Subcutaneous adipose tissue (tissue), 4 donors: ENCODE measurements around the gene SULT2B1. TPM values are rescaled to one million over a fixed set of nuclear protein-coding genes. Genes with fewer than 3 reads are reported as not detected.

Experiments
- total RNA-seq, 4 donors: library from RNA; depleted of rRNA; stranded (reverse); fragments of >200 nt; gene quantifications; one replicate each; pipeline ENCODE4 v1.1.0, GENCODE V29; 2016
- TF ChIP-seq, protein P1 (sequence below): fragments of 450-650 bp; IDR thresholded peaks from one replicate; pipeline ENCODE4 v1.5.1; 2016; ENCODE audit warnings: low read depth, mild to moderate bottlenecking, control low read depth, antibody characterized with exemption, moderate library complexity

SULT2B1 gene
- total RNA-seq, 4 donors from 2014 or later = not detected

DNA sequence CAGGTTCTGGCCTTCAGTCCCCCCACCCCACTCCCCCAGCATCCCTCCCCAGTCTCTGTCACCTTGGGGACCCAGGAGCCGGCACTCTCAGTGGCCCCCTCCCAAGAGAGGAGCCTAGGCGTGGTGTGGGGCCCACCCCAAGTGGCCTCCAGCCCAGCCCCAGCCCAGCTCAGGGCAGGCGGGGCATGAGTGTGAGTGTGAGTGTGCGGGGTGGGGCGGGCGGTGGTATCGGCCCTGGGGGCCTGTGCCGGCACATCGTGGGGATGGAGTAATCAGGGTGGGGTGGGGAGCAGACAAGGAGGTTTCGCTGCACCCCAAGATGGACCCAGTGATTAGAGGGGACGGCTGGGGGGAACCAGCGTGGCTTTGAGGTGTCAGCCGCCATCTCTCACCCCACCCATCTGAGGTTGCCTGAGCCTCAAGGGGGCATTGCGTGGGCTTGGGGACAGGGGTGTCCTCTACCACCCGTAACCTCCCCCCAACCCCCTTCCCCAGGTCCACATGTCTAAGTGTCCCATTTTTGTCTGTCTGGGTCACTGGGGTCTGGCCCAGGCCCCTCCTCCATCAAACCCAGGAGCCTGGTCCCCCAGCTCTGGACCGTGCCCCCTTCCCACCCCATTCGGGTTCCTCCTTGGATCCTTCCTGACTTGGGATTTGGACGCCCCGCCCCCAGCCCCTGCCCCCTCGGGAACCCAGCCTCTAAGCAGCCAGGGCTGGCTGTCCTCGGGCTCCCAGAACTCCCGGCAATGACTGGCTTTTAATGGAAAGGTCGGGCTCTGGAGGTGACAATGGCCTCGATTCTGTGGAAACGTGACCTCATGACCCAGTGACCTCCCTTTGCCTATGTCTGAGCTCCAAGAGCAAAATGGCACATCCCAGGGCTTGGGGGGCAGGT, 6.9 kb upstream of the SULT2B1 start:
- TF ChIP-seq, protein P1, sequence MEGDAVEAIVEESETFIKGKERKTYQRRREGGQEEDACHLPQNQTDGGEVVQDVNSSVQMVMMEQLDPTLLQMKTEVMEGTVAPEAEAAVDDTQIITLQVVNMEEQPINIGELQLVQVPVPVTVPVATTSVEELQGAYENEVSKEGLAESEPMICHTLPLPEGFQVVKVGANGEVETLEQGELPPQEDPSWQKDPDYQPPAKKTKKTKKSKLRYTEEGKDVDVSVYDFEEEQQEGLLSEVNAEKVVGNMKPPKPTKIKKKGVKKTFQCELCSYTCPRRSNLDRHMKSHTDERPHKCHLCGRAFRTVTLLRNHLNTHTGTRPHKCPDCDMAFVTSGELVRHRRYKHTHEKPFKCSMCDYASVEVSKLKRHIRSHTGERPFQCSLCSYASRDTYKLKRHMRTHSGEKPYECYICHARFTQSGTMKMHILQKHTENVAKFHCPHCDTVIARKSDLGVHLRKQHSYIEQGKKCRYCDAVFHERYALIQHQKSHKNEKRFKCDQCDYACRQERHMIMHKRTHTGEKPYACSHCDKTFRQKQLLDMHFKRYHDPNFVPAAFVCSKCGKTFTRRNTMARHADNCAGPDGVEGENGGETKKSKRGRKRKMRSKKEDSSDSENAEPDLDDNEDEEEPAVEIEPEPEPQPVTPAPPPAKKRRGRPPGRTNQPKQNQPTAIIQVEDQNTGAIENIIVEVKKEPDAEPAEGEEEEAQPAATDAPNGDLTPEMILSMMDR = no peak

DNA sequence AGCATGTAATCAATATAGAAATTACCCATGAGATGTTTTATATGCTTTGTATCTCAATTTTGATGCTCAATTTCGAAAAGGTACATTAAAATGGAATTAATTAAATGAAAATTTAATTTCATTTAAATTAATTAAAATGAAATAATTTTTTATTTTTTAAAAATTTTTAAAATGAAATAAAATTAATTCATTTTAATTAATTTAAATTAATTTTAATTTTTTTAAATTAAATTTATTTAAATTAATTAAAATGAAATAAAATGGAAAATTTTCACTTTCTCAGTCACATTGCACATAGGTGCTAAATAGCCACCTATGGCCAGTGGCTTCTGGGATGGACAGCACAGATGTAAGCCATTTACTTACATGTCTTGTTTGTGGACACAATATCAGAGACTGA, 4.2 kb upstream of the SULT2B1 start:
- TF ChIP-seq, protein P1 = no peak

DNA sequence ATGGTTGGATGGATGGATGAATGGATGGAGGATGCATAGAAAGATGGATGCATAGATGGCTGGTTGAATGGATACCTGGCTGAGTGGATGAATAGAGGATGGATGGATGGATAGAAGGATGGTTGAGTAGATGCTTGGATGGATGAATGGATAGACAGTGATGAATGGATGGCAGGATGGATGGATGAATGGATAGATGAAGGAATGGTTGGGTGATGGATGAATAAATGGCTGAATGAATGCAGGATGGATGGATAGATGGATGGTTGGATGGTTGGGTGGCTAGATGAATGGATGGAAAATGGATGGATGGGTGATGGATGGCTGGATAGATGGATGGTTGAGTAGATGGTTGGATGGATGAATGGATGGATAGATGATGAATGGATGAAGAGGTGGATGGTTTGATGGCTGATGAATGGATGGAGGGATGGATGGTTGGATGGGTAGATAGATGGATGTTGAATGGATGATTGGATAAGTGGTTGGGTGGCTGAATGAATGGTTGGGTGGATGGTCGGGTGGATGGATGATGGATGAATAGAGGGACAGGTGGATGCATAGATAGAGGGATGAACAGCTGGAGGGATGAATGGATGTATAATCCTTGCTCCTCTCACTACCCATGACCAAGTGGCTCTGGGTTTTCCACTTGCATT, 3.6 kb upstream of the SULT2B1 start:
- TF ChIP-seq, protein P1 = no peak

DNA sequence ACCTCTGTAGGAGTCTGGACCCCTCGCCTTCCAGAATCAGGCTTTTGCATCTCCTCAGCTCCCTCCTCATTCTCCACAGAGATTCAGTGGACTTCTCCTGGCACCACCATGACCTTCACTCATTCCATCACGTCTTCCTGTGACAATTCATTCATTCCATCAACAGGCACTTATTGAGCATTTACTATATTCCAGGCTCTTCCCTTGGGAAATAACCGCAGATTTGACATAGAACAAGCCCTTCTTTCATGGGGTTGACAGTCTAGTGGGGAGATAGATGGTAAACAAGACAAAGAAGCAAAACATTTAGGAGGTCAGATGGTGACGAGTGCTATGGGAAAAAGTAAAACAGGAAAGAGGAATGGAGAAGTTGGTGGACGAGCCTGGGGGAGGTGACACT, 2.6 kb upstream of the SULT2B1 start:
- TF ChIP-seq, protein P1 = no peak

DNA sequence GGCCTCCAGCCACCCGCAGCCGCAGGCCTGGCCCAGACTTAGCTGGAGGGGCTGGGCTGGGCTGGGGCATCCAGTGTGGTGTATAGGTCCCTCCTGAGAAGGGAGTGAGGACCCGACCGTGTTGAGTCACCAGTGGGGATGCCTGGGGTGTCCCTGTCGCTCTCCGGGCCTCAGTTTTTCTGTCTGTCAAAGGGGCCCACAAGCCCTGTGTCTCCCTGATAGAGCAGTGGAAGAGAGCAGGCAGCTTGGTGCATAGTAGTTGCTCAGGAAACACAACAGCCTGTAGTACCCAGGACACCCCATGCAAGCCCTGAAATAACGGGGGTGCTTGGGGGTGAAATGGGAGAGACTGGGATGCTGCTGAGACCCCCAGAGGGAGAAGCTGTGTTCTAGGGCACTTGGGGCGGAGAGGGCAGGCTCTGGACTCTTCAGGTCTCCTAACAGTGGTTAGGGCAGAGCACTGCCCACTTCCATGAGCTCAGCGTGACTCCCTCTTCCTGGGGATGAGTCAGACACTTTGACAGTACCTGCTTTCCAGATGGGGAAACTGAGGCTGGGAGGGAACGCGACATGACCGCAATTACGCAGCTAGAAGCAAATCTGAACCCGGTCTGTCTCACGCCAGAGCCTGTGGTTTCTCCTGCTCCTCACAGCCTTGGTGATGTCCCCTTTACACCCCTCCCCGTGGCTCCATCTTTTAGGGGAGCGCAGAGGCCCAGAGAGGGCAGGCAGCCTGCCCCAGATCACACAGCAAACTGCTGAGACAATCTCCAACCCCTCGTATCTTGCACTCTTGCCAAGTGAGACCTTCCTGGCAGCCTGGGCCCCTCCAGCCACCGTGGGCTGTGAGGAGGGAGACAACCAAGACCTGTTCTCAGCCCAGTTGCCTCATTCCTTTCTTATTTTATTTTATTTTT, 692 bp downstream of the SULT2B1 start:
- TF ChIP-seq, protein P1 = no peak

DNA sequence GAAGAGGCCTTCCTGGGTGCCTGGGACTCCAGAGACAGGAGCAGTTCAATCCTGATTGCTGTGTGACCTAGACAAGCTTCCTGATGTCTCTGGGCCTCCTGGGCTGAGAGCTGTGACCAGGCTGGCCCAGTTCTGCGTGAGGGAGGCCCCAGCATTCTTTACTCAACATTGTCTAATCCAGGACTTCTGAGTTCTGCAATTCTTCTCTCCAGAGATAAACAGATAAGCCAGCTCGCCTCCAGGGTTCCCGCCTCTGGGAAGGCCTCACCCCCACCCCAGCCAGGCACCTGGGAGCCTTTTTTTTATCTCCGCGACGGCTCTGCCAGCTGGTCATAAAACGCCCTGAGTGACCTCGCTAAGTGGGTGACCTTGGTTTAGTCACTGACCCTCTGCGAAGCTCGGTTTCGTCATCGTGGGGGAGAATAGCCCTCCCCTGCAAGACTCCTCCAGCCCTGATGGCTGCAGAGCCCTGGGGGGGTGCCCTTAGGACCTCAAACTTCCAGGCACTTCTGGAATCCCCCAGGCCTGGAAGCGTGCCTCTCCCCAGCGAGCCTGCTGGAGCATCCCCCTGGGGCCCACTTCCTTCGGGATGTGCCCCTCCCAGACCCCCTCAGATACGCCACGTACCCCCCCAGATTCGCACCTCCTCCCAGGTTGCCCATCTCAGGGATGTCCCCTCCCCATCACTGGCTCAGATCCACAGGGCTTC, 1.9 kb downstream of the SULT2B1 start:
- TF ChIP-seq, protein P1 = no peak
